Measurements from ENCODE around the gene FAM200C.
A peak's percentile ranks its signal among the peaks of the same experiment; 100 is the strongest.

FAM200C gene

GRCh38 chr5:160419458-160420330, 19.8 kb upstream of the FAM200C start:
- DNase-seq (ENCODE audit: low read depth): no peak

- DNase-seq (ENCODE audit: low read depth): peak; percentile 92
These were observed 19.0 kb upstream of the FAM200C start, which contains the start of gene SLU7 for GRCh38 chr5:160418561-160419457. Gene SLU7, minus strand, starts transcription at chr5:160419081. Its CDS starts 3,787 bp downstream, at chr5:160415294.

- DNase-seq (ENCODE audit: low read depth): no peak
These were observed 1.0 kb downstream of the FAM200C start for GRCh38 chr5:160398806-160399205.

GRCh38 chr5:160397492-160397891, 2.4 kb downstream of the FAM200C start:
- DNase-seq (ENCODE audit: low read depth): no peak

- no peak for DNase-seq (ENCODE audit: low read depth)
These were observed 4.7 kb downstream of the FAM200C start for GRCh38 chr5:160395111-160395510.

- no peak for DNase-seq (ENCODE audit: low read depth)
These were observed 8.8 kb downstream of the FAM200C start for GRCh38 chr5:160390787-160391696.

GRCh38 chr5:160387445-160387844, 12.4 kb downstream of the FAM200C start:
- DNase-seq (ENCODE audit: low read depth): no peak

GRCh38 chr5:160385496-160385895, 14.4 kb downstream of the FAM200C start:
- DNase-seq (ENCODE audit: low read depth): no peak

- no peak for DNase-seq (ENCODE audit: low read depth)
These were observed 15.2 kb downstream of the FAM200C start for GRCh38 chr5:160384681-160385080.

GRCh38 chr5:160382346-160382745, 17.5 kb downstream of the FAM200C start:
- DNase-seq (ENCODE audit: low read depth): no peak

- no peak for DNase-seq (ENCODE audit: low read depth)
These were observed 19.8 kb downstream of the FAM200C start for GRCh38 chr5:160380041-160380440.

- no peak for DNase-seq (ENCODE audit: low read depth)
These were observed 20.3 kb downstream of the FAM200C start for GRCh38 chr5:160379511-160379910.

GRCh38 chr5:160378330-160378729, 21.5 kb downstream of the FAM200C start:
- no peak for DNase-seq (ENCODE audit: low read depth)

- DNase-seq (ENCODE audit: low read depth): no peak
These were observed 22.2 kb downstream of the FAM200C start for GRCh38 chr5:160377651-160378050.

GRCh38 chr5:160376416-160376815, 23.4 kb downstream of the FAM200C start:
- no peak for DNase-seq (ENCODE audit: low read depth)

GRCh38 chr5:160375701-160376100, 24.2 kb downstream of the FAM200C start:
- DNase-seq (ENCODE audit: low read depth): no peak

- DNase-seq (ENCODE audit: low read depth): no peak
These were observed 24.7 kb downstream of the FAM200C start for GRCh38 chr5:160375166-160375565.

- DNase-seq (ENCODE audit: low read depth): no peak
These were observed 28.6 kb downstream of the FAM200C start for GRCh38 chr5:160371294-160371693.

- no peak for DNase-seq (ENCODE audit: low read depth)
These were observed 29.2 kb downstream of the FAM200C start for GRCh38 chr5:160370713-160371034.

GRCh38 chr5:160369990-160370712, 29.7 kb downstream of the FAM200C start, which contains the start of gene C1QTNF2:
Gene C1QTNF2, minus strand, starts transcription at chr5:160370626. Its CDS starts 15,615 bp downstream, at chr5:160355011.
- DNase-seq (ENCODE audit: low read depth): peak; percentile 35

GRCh38 chr5:160367885-160368284, 32.0 kb downstream of the FAM200C start:
- no peak for DNase-seq (ENCODE audit: low read depth)

All from GM04504 (cell line).